Measurements from ENCODE around the gene ZSCAN5C.
"Not testable (repeated sequence)": the region's sequence is repeated elsewhere in the genome, so short reads cannot be mapped to it uniquely, and the experiment has no call there.

DNA sequence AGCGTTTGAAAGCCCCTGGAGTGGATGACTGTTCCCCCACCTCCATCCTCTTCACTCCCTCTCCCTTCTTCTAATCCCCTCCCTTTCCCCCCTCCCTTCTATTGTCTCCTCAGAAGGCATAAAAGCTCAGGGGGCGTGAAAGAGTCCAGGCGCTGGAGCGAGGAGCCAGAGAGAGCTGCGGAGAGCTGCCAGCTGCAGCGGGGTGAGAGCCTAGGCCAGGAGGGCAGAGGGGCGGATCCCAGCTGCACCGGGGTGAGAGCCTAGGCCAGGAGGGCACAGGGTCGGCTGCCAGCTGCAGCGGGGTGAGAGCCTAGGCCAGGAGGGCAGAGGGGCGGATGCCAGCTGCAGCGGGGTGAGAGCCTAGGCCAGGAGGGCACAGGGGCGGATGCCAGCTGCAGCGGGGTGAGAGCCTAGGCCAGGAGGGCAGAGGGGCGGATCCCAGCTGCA, 26.2 kb upstream of the ZSCAN5C start, which contains the start of gene GALP:
- TF ChIP-seq, protein P1, sequence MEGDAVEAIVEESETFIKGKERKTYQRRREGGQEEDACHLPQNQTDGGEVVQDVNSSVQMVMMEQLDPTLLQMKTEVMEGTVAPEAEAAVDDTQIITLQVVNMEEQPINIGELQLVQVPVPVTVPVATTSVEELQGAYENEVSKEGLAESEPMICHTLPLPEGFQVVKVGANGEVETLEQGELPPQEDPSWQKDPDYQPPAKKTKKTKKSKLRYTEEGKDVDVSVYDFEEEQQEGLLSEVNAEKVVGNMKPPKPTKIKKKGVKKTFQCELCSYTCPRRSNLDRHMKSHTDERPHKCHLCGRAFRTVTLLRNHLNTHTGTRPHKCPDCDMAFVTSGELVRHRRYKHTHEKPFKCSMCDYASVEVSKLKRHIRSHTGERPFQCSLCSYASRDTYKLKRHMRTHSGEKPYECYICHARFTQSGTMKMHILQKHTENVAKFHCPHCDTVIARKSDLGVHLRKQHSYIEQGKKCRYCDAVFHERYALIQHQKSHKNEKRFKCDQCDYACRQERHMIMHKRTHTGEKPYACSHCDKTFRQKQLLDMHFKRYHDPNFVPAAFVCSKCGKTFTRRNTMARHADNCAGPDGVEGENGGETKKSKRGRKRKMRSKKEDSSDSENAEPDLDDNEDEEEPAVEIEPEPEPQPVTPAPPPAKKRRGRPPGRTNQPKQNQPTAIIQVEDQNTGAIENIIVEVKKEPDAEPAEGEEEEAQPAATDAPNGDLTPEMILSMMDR (IDR thresholded peaks at IDR 0.05): not testable (repeated sequence)
- TF ChIP-seq POLR2A (IDR thresholded peaks at IDR 0.05): not testable (repeated sequence)
